HepG2 (cell line): ENCODE data around the gene ARFIP1. TPM values are rescaled to one million over a fixed set of nuclear protein-coding genes. Genes with fewer than 3 reads are reported as not detected.

Experiments
- ATAC-seq: fragments of 200-7000 bp; cut with Tn5 transposase; 3 replicates; pipeline ENCODE4 v1.9.1; 2020; ENCODE audit warnings: mild to moderate bottlenecking, moderate library complexity
- BruUV-seq: library from RNA; stranded (reverse); fragments of 400-500 nt; replicated peaks from 2 replicates; lab custom pipeline; 2021; lab: Mats Ljungman, UMichigan
- CTCF ChIA-PET: fragments of 300-600 bp; formaldehyde crosslinking; extraction: SDS; loops from one replicate; lab custom pipeline; 2021; ENCODE audit warnings: low total read pairs, inconsistent platforms, low intra/inter-chr PET ratio; lab: Yijun Ruan, JAX
- POLR2A ChIA-PET: fragments of 350-600 bp; sonication (Branson Sonifier 250); formaldehyde crosslinking; loops from one replicate; lab custom pipeline; 2020; ENCODE audit warnings: antibody characterized with exemption, inconsistent platforms; lab: Yijun Ruan, JAX
- DNase-seq: peaks from one replicate; pipeline ENCODE4 v3.0.0-alpha.2; 2015; ENCODE audit warnings: low spot score
- FAIRE-seq: peaks from 3 replicates; lab custom pipeline; 2011; peaks lifted over from hg19 to GRCh38; lab: Jason Lieb, UNC
- H2AFZ ChIP-seq: one replicate; pipeline ENCODE4 v1.6.1; 2011; ENCODE audit warnings: low read length, inconsistent platforms
- H3K27ac ChIP-seq: fragments of 300-600 bp; 3 replicates; pipeline ENCODE4 v1.8.0; 2011; ENCODE audit warnings: mixed run types, mild to moderate bottlenecking, mixed read lengths, low read length, inconsistent platforms; ENCODE audit not compliant: insufficient read depth; ENCODE audit errors: extremely low read length
- H3K27me3 ChIP-seq, 2 experiments: fragments of 200-600 bp in 1 of 2; 2 replicates in 1 of 2; 3 replicates in 1 of 2; pipeline versions ENCODE4 v1.6.0 to v1.8.0; 2011; ENCODE audit warnings: low read length in 2 of 2, mild to moderate bottlenecking in 2 of 2, moderate library complexity in 2 of 2, inconsistent platforms in 1 of 2; ENCODE audit not compliant: insufficient read depth in 2 of 2, control insufficient read depth in 1 of 2
- H3K36me3 ChIP-seq, 2 experiments: fragments of 200-600 bp in 1 of 2; replicated peaks in 1 of 2; 2 replicates in 1 of 2; 3 replicates in 1 of 2; pipeline versions ENCODE4 v1.5.1 to v1.8.0; 2011; ENCODE audit warnings: low read length in 2 of 2, inconsistent platforms in 1 of 2; ENCODE audit not compliant: insufficient read depth in 2 of 2, control insufficient read depth in 1 of 2
- H3K4me1 ChIP-seq: 2 replicates; pipeline ENCODE4 v1.5.1; 2012; ENCODE audit warnings: low read length, inconsistent platforms; ENCODE audit not compliant: insufficient read depth
- H3K4me2 ChIP-seq: 2 replicates; pipeline ENCODE4 v1.6.0; 2011; ENCODE audit warnings: low read depth, low read length, inconsistent platforms
- H3K4me3 ChIP-seq, 3 experiments: fragments of 200-600 bp in 1 of 3; sonication (generic), shearing (Covaris generic) in 1 of 3; replicated peaks in 1 of 3; 2 replicates each; pipeline ENCODE4 v1.5.1; 2011 to 2016; ENCODE audit warnings: low read length in 3 of 3, inconsistent platforms in 2 of 3, low read depth in 2 of 3, mild to moderate bottlenecking in 2 of 3, control low read depth in 1 of 3, mixed read lengths in 1 of 3; ENCODE audit not compliant: insufficient read depth in 1 of 3
- H3K79me2 ChIP-seq: one replicate; pipeline ENCODE4 v1.6.1; 2011; ENCODE audit warnings: low read length, inconsistent platforms; ENCODE audit not compliant: insufficient read depth
- H3K9ac ChIP-seq: 2 replicates; pipeline ENCODE4 v1.6.0; 2011; ENCODE audit warnings: mild to moderate bottlenecking, low read depth, low read length, inconsistent platforms; ENCODE audit not compliant: insufficient read depth
- H3K9me3 ChIP-seq: 2 replicates; pipeline ENCODE4 v1.5.1; 2012; ENCODE audit warnings: mild to moderate bottlenecking, low read length
- H4K20me1 ChIP-seq: 2 replicates; pipeline ENCODE4 v1.6.0; 2011; ENCODE audit warnings: inconsistent platforms, mild to moderate bottlenecking, low read length, moderate library complexity; ENCODE audit not compliant: insufficient read depth
- FOXO1 ChIP-seq: sonication (generic); formaldehyde crosslinking; IDR thresholded peaks from 2 replicates; pipeline ENCODE4 v1.4.0; 2020; ENCODE audit warnings: missing genetic modification reagents
- HCFC1 ChIP-seq: fragments of 150-350 bp; IDR thresholded peaks from 2 replicates; pipeline ENCODE4 v1.6.1; 2014; ENCODE audit warnings: low read depth, low read length
- PAF1 ChIP-seq: IDR thresholded peaks from 2 replicates; pipeline ENCODE4 v1.6.1; 2016; ENCODE audit warnings: missing genetic modification reagents, missing compliant biosample characterization
- SRSF1 ChIP-seq: fragments of 200-400 bp; formaldehyde crosslinking; optimal IDR thresholded peaks from 2 replicates; pipeline ENCODE3; 2017; ENCODE audit warnings: mild to moderate bottlenecking, low read depth, low read length, moderate library complexity
- TBL1XR1 ChIP-seq: fragments of 150-350 bp; IDR thresholded peaks from 2 replicates; pipeline ENCODE4 v1.6.1; 2014; ENCODE audit warnings: borderline replicate concordance, low read length; ENCODE audit not compliant: partially characterized antibody
- YY1 ChIP-seq: IDR thresholded peaks from 2 replicates; pipeline ENCODE4 v1.6.1; 2011; ENCODE audit warnings: low read length, low read depth, moderate library complexity, mild to moderate bottlenecking; ENCODE audit not compliant: insufficient read depth, insufficient replicate concordance
- ZFP36 ChIP-seq: fragments of 150-350 bp; IDR thresholded peaks from 2 replicates; pipeline ENCODE4 v1.6.1; 2018; ENCODE audit warnings: borderline replicate concordance, low read length, low read depth; ENCODE audit not compliant: partially characterized antibody
- ZNF576 ChIP-seq: sonication (generic); formaldehyde crosslinking; IDR thresholded peaks from 2 replicates; pipeline ENCODE4 v1.4.0; 2020; ENCODE audit warnings: mild to moderate bottlenecking, missing genetic modification reagents
- ZNF614 ChIP-seq: IDR thresholded peaks from 2 replicates; pipeline ENCODE4 v1.6.1; 2018; ENCODE audit warnings: missing biosample characterization, missing genetic modification reagents, inconsistent platforms, borderline replicate concordance
- ZNF7 ChIP-seq: IDR thresholded peaks from 2 replicates; pipeline ENCODE4 v1.6.1; 2016; ENCODE audit warnings: missing biosample characterization, missing genetic modification reagents
- ZSCAN21 ChIP-seq: sonication (generic); formaldehyde crosslinking; IDR thresholded peaks from 2 replicates; pipeline ENCODE4 v1.8.0; 2022; ENCODE audit warnings: mild to moderate bottlenecking, missing genetic modification reagents, moderate library complexity, borderline replicate concordance
- WGBS: methylation state at CpG from one replicate; pipeline ENCODE4 v1.1.6; 2017; ENCODE audit warnings: low lambda C conversion rate; 5-methylcytosine and 5-hydroxymethylcytosine counted together
- in situ Hi-C: cut with HindIII; loops from 2 replicates; pipeline ENCODE4 v1.10.0; 2017; ENCODE audit warnings: low pct_unique_long_range_greater_than_20kb; ENCODE audit not compliant: extremely low pct_ligation_motif_present
- intact Hi-C: fragments of 100-400 bp; cut with micrococcal nuclease; formaldehyde crosslinking; loops from one replicate; pipeline ENCODE4 v1.10.0; 2022; ENCODE audit not compliant: unreplicated experiment
- polyA plus RNA-seq, 8 experiments: library from polyadenylated mRNA; depleted of rRNA in 3 of 8; stranded (reverse) in 7 of 8; unstranded in 1 of 8; fragments of >200 nt; fragmentation: Illumina TruSeq in 4 of 8; extraction: Trizol in 4 of 8; gene quantifications; 2 replicates each; pipeline versions ENCODE4 v1.2.1 to v1.2.3, GENCODE V29; 2011 to 2016; ENCODE audit warnings: low read depth in 4 of 8, missing spikeins in 1 of 8, mixed read lengths in 1 of 8; ENCODE audit not compliant: insufficient read depth in 1 of 8
- total RNA-seq, 5 experiments: library from RNA; depleted of rRNA; stranded (reverse); fragments of >200 nt; fragmentation: Illumina TruSeq; extraction: Trizol; gene quantifications; 2 replicates each; pipeline ENCODE4 v1.2.3, GENCODE V29; 2016; ENCODE audit warnings: low read depth in 1 of 5
- TF ChIP-seq, protein P1 (sequence below): sonication (generic); formaldehyde crosslinking; IDR thresholded peaks from 2 replicates; pipeline ENCODE4 v1.4.0; 2020; ENCODE audit warnings: missing genetic modification reagents, mild to moderate bottlenecking, borderline replicate concordance

The ARFIP1 gene
- total and polyA plus RNA-seq, 2 of the 13 experiments (the other 11 are each of a cell fraction or from before 2014, with no cell fraction given), result 9.9 to 27.7 TPM

GRCh38 chr4:152825336-152825735 is 45.6 kb downstream of the ARFIP1 start (continued):
- TF ChIP-seq, protein P1, sequence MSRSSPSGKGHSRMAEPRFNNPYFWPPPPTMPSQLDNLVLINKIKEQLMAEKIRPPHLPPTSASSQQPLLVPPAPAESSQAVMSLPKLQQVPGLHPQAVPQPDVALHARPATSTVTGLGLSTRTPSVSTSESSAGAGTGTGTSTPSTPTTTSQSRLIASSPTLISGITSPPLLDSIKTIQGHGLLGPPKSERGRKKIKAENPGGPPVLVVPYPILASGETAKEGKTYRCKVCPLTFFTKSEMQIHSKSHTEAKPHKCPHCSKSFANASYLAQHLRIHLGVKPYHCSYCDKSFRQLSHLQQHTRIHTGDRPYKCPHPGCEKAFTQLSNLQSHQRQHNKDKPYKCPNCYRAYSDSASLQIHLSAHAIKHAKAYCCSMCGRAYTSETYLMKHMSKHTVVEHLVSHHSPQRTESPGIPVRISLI (CRISPR knock-in tag), result no peak
- no peak for TF ChIP-seq FOXO1 (CRISPR knock-in tag)
- TF ChIP-seq ZNF614 (CRISPR knock-in tag), result no peak
- no peak for TF ChIP-seq SRSF1
- no peak for TF ChIP-seq TBL1XR1
- no peak for TF ChIP-seq PAF1 (CRISPR knock-in tag)
- no peak for TF ChIP-seq ZNF576 (CRISPR knock-in tag)

DNA sequence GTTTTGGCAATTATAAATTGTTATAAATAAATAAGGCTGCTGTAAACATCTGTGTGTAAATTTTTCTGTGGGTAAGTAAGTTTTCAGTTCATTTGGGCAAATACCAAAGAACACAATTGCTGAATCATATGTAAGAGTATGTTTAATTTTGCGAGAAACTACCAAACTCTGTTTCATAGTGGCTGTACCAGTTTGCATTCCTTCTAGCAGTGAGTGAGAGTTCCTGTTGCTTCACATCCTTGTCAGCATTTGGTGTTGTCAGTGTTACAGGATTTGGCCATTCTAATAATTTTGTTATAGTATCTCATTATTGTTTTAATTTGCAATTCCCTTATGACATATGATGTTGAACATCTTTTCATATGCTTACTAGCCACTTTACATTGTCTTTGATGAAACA is 48.4 kb downstream of the ARFIP1 start:
- no peaks in the 10 kb centered on the region for H3K9me3 ChIP-seq
- H3K4me2 ChIP-seq, result no peak overlapping the region
- H4K20me1 ChIP-seq, result no peaks in the 10 kb centered on the region
- intact Hi-C loops (no loop called here), in situ Hi-C loops (no loop called here)
- no peaks in the 10 kb centered on the region for H3K79me2 ChIP-seq
- WGBS, result 96% methylated on average over 1 of the region's 1 CpG
- no peaks in the 10 kb centered on the region for H3K27me3 ChIP-seq
- no peak for DNase-seq
- H3K4me1 ChIP-seq, result no peaks in the 10 kb centered on the region
- ATAC-seq, result no peak
- no peak overlapping the region for H3K27ac ChIP-seq
- H3K36me3 ChIP-seq, result peaks cover 1 to 4% of the 10 kb centered on the region in 2 experiments; a peak in 2 of 5 replicates
- H3K9ac ChIP-seq, result no peak overlapping the region
- TF ChIP-seq ZFP36 (no peak), YY1 (no peak), ZNF7 (CRISPR knock-in tag) (peak; percentile 52), ZSCAN21 (CRISPR knock-in tag) (no peak), HCFC1 (no peak)
- BruUV-seq, result no TSS peak
- ChIA-PET POLR2A (no interaction called here), CTCF (no interaction called here)
- FAIRE-seq, result no peak
- no peak overlapping the region for H2AFZ ChIP-seq
- H3K4me3 ChIP-seq, result no peak overlapping the region
